Activated CD4-positive, alpha-beta memory T cell treated with anti-CD3 and anti-CD28 coated beads for 36 hours (primary cell): Measurements from ENCODE around the gene IFIT2. TPM values are rescaled to one million over a fixed set of nuclear protein-coding genes. Genes with fewer than 3 reads are reported as not detected.
A peak's percentile ranks its signal among the peaks of the same experiment; 100 is the strongest.
"Not testable (repeated sequence)": the region's sequence is repeated elsewhere in the genome, so short reads cannot be mapped to it uniquely, and the experiment has no call there.

Experiments used
- CTCF ChIA-PET: fragments of 350-600 bp; sonication (Branson Sonifier 250); formaldehyde crosslinking; loops from one replicate; lab custom pipeline; 2021; ENCODE audit warnings: antibody characterized with exemption, inconsistent platforms; lab: Charles Lee
- POLR2A ChIA-PET: fragments of 350-600 bp; sonication (Branson Sonifier 250); formaldehyde crosslinking; loops from one replicate; lab custom pipeline; 2021; ENCODE audit warnings: antibody characterized with exemption; lab: Charles Lee
- DNase-seq: peaks from one replicate; pipeline ENCODE4 v3.0.0-alpha.2; 2020
- H3K27ac Mint-ChIP-seq: one replicate; pipeline ENCODE4 v1.8.0; 2021; ENCODE audit warnings: mixed read lengths
- H3K27me3 Mint-ChIP-seq: one replicate; pipeline ENCODE4 v1.8.0; 2021; ENCODE audit warnings: mixed read lengths
- H3K36me3 Mint-ChIP-seq: one replicate; pipeline ENCODE4 v1.8.0; 2021; ENCODE audit warnings: mixed read lengths
- H3K4me1 Mint-ChIP-seq: one replicate; pipeline ENCODE4 v1.8.0; 2021; ENCODE audit warnings: low read depth, mixed read lengths
- H3K4me3 Mint-ChIP-seq: one replicate; pipeline ENCODE4 v1.8.0; 2021; ENCODE audit warnings: mild to moderate bottlenecking, mixed read lengths
- H3K9me3 Mint-ChIP-seq: one replicate; pipeline ENCODE4 v1.8.0; 2021; ENCODE audit warnings: mixed read lengths
- intact Hi-C: fragments of 100-400 bp; cut with micrococcal nuclease; formaldehyde crosslinking; loops from one replicate; pipeline ENCODE4 v1.15.1; 2023
- total RNA-seq, 2 experiments: library from RNA; stranded (reverse); gene quantifications; one replicate each; pipeline ENCODE4 v1.2.3, GENCODE V29; 2021

Gene IFIT2
- total RNA-seq, 2 experiments from 2014 or later = 26.6 to 27.7 TPM

DNA sequence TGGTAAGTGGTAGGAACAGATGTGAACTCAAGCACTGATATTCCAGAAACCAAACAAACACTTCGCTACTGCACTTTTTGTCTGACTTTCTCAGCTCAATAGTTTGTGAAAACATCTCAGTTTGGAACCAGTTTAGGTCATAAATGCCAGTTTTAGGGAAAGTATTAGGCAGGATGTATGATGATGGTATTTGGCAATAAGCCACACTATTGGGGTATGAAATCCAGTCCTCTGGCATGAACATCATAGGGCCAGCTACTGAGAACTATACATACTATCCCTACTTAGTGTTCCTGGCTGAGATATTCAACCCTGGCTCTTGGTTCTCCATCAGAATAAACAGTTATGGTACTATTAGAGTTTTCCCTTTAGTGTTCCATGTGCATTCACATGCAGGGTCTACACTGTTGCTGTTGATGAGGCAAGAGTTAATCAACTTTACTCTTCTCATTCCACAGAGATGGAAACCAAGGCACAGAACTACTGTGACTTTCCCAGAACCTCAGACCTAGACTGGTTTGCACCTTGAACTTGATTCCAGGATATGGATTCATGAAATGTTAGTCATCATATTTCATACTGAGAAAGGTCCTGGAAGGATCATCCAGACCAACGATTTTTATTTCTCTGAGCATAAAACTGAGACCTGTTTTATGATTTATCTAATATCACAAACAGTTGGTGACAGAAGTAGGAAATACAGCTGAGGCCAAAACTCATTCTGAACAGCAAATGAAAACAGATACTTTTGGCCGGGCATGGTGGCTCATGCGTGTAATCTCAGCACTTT, 20.0 kb upstream of the IFIT2 start:
- no peaks in the 10 kb centered on the region for H3K9me3 Mint-ChIP-seq
- peaks cover 1% of the 10 kb centered on the region for H3K27me3 Mint-ChIP-seq
- POLR2A ChIA-PET = no interaction called here
- CTCF ChIA-PET = no interaction called here
- H3K4me3 Mint-ChIP-seq = no peak overlapping the region
- DNase-seq = no peak
- no peak overlapping the region for H3K27ac Mint-ChIP-seq
- H3K36me3 Mint-ChIP-seq = no peaks in the 10 kb centered on the region
- intact Hi-C loops = no loop called here
- no peaks in the 10 kb centered on the region for H3K4me1 Mint-ChIP-seq

DNA sequence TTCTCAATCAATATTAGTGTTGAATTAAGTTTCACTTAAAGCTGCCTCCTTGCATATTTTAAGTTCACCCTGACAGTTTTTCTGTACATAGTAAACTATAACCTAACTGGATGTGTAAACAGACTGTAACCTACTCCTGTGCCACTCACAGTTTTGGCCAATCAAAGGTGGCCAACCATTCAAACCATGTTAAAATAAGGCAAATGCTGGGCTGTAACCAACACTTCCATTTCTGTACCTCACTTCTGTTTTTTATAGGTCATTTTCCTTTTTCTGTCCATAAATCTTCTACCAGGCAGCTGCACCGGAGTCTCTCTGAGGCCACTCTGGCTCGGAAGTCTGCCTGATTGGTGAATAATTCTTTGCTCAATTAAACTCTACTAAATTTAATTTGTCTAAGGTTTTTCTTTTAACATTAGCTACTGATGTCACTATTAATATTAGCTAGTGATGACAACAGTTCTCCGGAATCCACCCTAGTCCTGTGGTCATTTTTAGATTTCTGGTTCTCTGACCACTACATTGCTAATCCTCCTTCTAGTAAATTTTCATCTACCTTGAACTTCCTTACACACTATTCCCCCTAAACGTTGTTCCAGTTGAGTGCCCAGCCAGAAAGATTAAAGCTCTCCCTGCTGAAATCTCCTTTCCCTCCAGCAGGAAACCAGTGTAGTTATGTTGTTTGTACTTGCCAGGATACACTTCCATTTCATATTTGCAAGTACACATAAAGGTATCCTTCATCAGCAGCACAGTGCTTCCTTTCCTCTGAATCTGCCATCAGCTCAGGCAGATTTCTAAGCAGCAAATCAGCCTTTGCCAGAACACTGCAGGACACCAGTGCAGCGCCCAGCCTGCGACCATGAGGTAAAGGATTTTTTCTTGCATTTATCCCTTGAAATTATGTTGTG, 18.6 kb upstream of the IFIT2 start:
- H3K27me3 Mint-ChIP-seq = peaks cover 1% of the 10 kb centered on the region
- no peaks in the 10 kb centered on the region for H3K9me3 Mint-ChIP-seq
- ChIA-PET CTCF (no interaction called here), POLR2A (no interaction called here)
- no peak overlapping the region for H3K4me3 Mint-ChIP-seq
- H3K4me1 Mint-ChIP-seq = no peaks in the 10 kb centered on the region
- intact Hi-C loops = no loop called here
- no peak for DNase-seq
- no peak overlapping the region for H3K27ac Mint-ChIP-seq
- H3K36me3 Mint-ChIP-seq = no peaks in the 10 kb centered on the region

DNA sequence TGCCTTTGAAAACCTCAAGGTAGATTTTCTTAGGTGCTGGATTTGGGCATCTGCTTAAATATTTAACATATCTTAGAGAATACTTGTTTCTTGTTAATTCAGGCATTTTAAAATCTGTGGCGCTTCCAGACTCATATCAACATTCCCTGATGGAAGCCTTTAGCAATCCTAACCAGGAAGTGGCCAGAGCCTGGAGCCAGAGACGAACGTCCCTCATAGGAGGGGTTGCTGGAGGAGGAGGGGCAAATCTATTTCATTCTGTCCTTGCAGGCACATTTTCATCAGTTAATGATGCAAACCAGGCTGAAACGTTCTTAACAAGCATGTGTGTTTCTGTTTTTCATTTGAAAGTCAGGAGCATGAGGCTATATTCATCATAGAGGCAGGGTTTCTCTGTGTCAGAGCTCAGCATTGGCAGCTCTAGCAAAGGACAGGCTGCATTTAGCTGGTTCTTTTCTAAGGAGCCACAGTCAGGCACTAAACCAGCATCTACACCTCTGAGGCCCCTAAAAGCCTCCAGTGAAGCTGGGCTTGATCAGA, 17.8 kb upstream of the IFIT2 start:
- intact Hi-C loops = no loop called here
- ChIA-PET CTCF (interaction anchor here (0.6 kb wide), 1 partner anchor 109 kb away, joined by 3 read pairs; the partner anchor contains the start of gene IFIT1), POLR2A (no interaction called here)
- H3K9me3 Mint-ChIP-seq = no peaks in the 10 kb centered on the region
- H3K27ac Mint-ChIP-seq = no peak overlapping the region
- H3K36me3 Mint-ChIP-seq = no peaks in the 10 kb centered on the region
- H3K4me1 Mint-ChIP-seq = no peaks in the 10 kb centered on the region
- H3K27me3 Mint-ChIP-seq = peaks cover 1% of the 10 kb centered on the region
- H3K4me3 Mint-ChIP-seq = no peak overlapping the region
- no peak for DNase-seq

DNA sequence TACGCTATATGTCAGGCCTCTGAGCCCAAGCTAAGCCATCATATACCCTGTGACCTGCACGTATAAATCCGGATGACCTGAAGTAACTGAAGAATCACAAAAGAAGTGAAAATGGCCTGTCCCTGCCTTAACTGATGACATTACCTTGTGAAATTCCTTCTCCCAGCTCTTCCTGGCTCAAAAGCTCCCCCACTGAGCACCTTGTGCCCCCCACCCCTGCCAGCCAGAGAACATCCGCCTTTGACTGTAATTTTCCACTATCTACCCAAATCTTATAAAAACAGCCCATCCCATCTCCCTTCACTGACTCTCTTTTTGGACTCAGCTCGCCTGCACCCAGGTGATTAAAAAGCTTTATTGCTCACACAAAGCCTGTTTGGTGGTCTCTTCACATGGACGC, 17.1 kb upstream of the IFIT2 start:
- CTCF ChIA-PET = not testable (repeated sequence)

DNA sequence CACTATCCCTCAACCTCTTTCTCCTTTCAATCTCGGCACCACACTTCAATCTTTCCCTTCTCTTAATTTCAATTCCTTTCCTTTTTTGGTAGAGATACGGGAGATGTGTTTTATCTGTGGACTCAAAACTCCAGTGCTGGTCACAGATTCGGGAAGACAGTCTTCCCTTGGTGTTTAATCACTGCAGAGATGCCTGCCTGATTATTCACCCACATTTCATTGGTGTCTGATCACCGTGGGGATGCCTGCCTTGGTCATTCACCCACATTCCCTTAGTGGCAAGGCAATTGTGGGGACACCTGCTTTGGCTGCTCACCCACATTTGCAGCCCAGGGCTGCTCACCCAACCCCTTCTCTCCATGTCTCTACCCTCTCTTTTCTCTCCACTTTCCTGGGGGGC, 16.5 kb upstream of the IFIT2 start:
- H3K27me3 Mint-ChIP-seq, CTCF ChIA-PET, H3K4me1 Mint-ChIP-seq, intact Hi-C loops, DNase-seq, H3K27ac Mint-ChIP-seq, H3K4me3 Mint-ChIP-seq, H3K9me3 Mint-ChIP-seq, POLR2A ChIA-PET, H3K36me3 Mint-ChIP-seq: not testable (repeated sequence)

More for the DNA sequence above, 17.1 kb upstream of the IFIT2 start:
- POLR2A ChIA-PET, H3K9me3 Mint-ChIP-seq, intact Hi-C loops, H3K4me3 Mint-ChIP-seq, H3K27ac Mint-ChIP-seq, DNase-seq, H3K36me3 Mint-ChIP-seq, H3K27me3 Mint-ChIP-seq, H3K4me1 Mint-ChIP-seq: not testable (repeated sequence)

DNA sequence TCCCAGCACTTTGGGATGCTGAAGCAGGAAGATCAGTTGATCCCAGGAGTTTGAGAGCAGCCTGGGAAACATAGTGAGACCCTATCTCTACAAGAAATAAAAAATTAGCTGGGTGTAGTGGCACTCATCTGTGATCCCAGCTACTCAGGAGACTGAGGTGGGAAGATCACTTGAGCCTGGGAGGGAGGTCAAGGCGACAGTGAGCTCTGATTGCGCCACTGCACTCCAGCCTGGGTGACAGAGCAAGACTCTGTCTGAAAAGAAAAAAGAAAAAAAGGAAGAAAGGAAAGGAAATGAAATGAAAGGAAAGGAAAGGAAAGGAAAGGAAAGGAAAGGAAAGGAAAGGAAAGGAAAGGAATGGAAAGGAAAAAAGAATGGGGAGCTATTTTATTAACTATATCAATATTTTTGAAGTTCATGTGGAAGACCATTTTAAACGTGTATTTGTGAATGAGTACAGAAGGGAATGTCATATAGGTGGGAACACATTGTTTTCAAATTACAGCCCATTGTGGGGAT, 7.1 kb upstream of the IFIT2 start:
- POLR2A ChIA-PET = no interaction called here
- no peak overlapping the region for H3K27ac Mint-ChIP-seq
- H3K4me1 Mint-ChIP-seq = peaks cover 8% of the 10 kb centered on the region
- CTCF ChIA-PET = interaction anchor here (0.8 to 2.1 kb wide), 3 partner anchors 74 to 273 kb away, joined by 3 to 14 read pairs (median 3); no protein-coding TSS in a partner anchor
- H3K9me3 Mint-ChIP-seq = peaks cover 14% of the 10 kb centered on the region
- DNase-seq = no peak
- H3K4me3 Mint-ChIP-seq = no peak overlapping the region
- intact Hi-C loops = no loop called here
- H3K36me3 Mint-ChIP-seq = peaks cover 5% of the 10 kb centered on the region
- no peaks in the 10 kb centered on the region for H3K27me3 Mint-ChIP-seq

DNA sequence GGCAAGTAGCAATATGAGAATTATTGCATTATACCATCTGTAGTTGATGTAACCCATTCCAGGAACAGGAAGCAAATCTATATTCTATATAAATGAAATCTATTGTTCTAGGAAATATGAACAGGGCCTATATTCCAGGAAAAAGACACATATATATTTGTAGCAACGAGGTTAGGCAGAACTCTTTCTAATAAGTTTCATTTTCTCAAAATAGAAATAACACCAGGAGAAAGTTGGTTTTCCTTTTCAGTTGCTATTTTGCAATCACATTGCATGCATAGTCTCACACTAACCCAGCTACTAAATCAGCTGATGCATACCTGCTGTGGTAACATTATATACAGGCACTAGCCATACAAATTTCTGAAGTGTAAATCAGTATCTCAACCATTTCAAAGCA, 6.2 kb upstream of the IFIT2 start:
- H3K27ac Mint-ChIP-seq = no peak overlapping the region
- DNase-seq = no peak
- intact Hi-C loops = no loop called here
- peaks cover 11% of the 10 kb centered on the region for H3K4me1 Mint-ChIP-seq
- peaks cover 5% of the 10 kb centered on the region for H3K36me3 Mint-ChIP-seq
- POLR2A ChIA-PET = no interaction called here
- no peaks in the 10 kb centered on the region for H3K27me3 Mint-ChIP-seq
- no peak overlapping the region for H3K4me3 Mint-ChIP-seq
- H3K9me3 Mint-ChIP-seq = peaks cover 14% of the 10 kb centered on the region
- CTCF ChIA-PET = interaction anchor here (2.1 kb wide), 1 partner anchor 73 kb away, joined by 14 read pairs; no protein-coding TSS in a partner anchor

DNA sequence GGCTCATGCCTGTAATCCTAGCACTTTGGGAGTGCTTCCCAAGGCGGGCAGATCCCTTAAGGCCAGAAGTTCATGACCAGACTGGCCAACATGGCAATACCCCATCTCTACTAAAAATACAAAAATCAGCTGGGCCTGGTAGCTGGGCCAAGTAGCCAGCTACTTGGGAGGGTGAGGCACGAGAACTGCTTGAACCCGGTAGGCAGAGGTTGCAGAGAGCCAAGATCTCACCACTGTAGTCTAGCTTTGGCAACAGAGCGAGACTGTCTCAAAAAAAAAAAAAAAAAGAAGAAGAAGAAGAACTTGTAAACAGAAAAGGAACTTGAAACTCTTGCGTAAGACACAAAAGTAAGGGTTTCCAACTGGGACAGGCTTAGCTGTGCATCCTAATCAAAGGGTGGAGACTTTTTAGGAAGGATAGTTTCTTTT, 5.6 kb upstream of the IFIT2 start:
- H3K27me3 Mint-ChIP-seq = no peaks in the 10 kb centered on the region
- peaks cover 5% of the 10 kb centered on the region for H3K36me3 Mint-ChIP-seq
- ChIA-PET POLR2A (interaction anchor here (0.7 kb wide), 1 partner anchor 9 kb away, joined by 3 read pairs; no protein-coding TSS in a partner anchor), CTCF (no interaction called here)
- H3K9me3 Mint-ChIP-seq = peaks cover 14% of the 10 kb centered on the region
- peaks cover 16% of the 10 kb centered on the region for H3K4me1 Mint-ChIP-seq
- no peak overlapping the region for H3K27ac Mint-ChIP-seq
- intact Hi-C loops = no loop called here
- H3K4me3 Mint-ChIP-seq = no peak overlapping the region
- no peak for DNase-seq

DNA sequence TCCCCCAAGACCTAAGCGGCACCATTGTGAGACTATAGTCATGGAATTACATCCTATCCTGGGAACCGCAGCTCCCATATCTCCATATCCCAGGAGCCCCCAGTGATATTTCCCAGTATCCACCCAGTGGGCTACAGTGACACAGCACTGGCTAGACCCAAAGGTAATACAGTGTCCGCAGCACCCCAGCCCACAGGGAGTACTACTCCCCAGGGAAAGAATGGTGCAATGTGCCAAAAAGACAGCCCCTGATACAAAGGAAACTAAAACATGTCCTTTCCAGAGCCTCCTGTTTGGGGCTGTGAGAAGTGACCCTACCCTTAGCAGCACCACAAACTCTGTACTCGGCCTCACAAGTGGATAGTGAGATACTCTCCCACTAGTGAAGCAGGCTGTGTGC, 4.5 kb upstream of the IFIT2 start:
- Mint-ChIP-seq H3K4me3 (no peak overlapping the region), H3K27ac (no peak overlapping the region), H3K4me1 (peaks cover 21% of the 10 kb centered on the region), H3K27me3 (no peaks in the 10 kb centered on the region), H3K36me3 (peaks cover 5% of the 10 kb centered on the region), H3K9me3 (peaks cover 14% of the 10 kb centered on the region)
- CTCF ChIA-PET = no interaction called here
- POLR2A ChIA-PET = no interaction called here
- intact Hi-C loops = no loop called here
- DNase-seq = no peak

DNA sequence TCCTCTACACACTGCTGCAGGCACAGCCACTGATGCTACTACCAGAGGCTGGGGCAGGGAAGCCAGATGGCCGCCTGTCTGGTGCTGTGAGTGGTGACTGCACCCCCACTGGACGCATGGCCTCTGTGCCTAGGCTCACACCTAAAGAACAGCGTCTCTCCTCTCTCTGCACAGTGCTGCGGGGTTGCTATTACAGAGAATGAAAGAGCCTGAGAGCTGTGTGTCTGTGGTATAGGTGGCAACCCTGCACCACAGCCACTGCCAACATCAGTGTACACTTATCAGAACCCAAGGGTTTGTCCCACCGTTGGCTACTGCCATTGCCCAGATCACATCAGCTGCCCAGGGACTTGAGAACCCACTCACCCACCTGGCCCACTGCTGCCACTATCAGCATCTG, 4.1 kb upstream of the IFIT2 start:
- intact Hi-C loops = no loop called here
- Mint-ChIP-seq H3K4me3 (no peak overlapping the region), H3K27me3 (no peaks in the 10 kb centered on the region), H3K27ac (no peak overlapping the region), H3K36me3 (peaks cover 5% of the 10 kb centered on the region), H3K4me1 (peaks cover 26% of the 10 kb centered on the region), H3K9me3 (peaks cover 14% of the 10 kb centered on the region)
- CTCF ChIA-PET = no interaction called here
- DNase-seq = no peak
- POLR2A ChIA-PET = no interaction called here

DNA sequence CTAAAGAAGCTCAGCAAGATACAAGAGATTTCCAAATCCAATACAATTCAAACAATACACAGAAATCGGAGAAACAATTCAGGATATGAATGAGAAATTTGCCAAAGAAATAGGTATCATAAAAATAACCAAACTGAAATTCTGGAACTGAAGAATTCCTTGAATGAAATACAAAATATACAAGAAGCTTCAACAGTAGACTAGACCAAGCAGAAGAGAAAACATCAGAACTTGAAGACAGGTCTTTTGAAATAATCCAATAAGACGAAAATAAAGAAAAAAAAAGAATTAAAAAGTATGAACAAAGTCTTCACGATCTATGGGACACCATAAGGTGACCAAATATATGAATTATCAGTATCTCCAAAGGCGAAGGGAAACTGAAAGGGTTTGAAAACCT, 2.8 kb upstream of the IFIT2 start:
- H3K4me1 Mint-ChIP-seq = peaks cover 38% of the 10 kb centered on the region
- ChIA-PET CTCF (no interaction called here), POLR2A (no interaction called here)
- intact Hi-C loops = no loop called here
- H3K9me3 Mint-ChIP-seq = peaks cover 14% of the 10 kb centered on the region
- no peaks in the 10 kb centered on the region for H3K27me3 Mint-ChIP-seq
- H3K27ac Mint-ChIP-seq = no peak overlapping the region
- no peak overlapping the region for H3K4me3 Mint-ChIP-seq
- H3K36me3 Mint-ChIP-seq = peaks cover 5% of the 10 kb centered on the region
- no peak for DNase-seq

DNA sequence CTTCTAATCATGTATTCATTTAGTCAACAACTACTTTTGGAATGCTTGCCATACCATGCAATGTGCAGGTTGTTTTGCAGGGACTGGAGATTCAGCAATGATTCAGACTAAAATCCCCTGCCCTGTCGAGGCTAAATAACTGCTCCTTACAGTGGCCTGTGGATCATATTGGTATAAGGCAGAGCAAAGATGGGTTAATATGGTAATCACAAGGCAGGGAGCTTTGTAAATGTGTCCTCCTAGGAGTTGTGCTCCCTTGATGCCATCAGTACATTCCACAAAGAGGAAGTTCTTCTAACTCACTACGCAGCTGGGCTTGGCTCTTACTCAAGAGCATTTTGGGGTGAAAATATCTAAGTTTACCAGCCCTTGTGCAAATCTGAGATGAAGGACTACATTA, 614 bp upstream of the IFIT2 start:
- Mint-ChIP-seq H3K9me3 (peaks cover 14% of the 10 kb centered on the region), H3K4me3 (peak overlapping the region; percentile 79), H3K4me1 (peaks cover 32% of the 10 kb centered on the region), H3K36me3 (peaks cover 9% of the 10 kb centered on the region), H3K27ac (peak overlapping the region; percentile 68), H3K27me3 (no peaks in the 10 kb centered on the region)
- no peak for DNase-seq
- ChIA-PET CTCF (interaction anchor here (1.2 to 1.9 kb wide), 2 partner anchors 68 to 264 kb away, joined by 3 to 8 read pairs; no protein-coding TSS in a partner anchor), POLR2A (interaction anchor here (1.4 kb wide), 1 partner anchor 31 kb away, joined by 7 read pairs; no protein-coding TSS in a partner anchor)
- intact Hi-C loops = loop anchor here (1.0 to 2.0 kb wide), 2 partner anchors 68 to 91 kb away; partner anchors contain the start of gene IFIT1
